SK-N-SH (cell line): ENCODE data around the gene LACTBL1.
"Not testable (repeated sequence)": the region's sequence is repeated elsewhere in the genome, so short reads cannot be mapped to it uniquely, and the experiment has no call there.

ENCODE experiments used
- ELF1 ChIP-seq: IDR thresholded peaks from 2 replicates; pipeline ENCODE4 v1.4.0; 2012
- FOXJ3 ChIP-seq: sonication (generic); formaldehyde crosslinking; IDR thresholded peaks from 2 replicates; pipeline ENCODE4 v1.5.1; 2020; ENCODE audit warnings: mild to moderate bottlenecking, missing genetic modification reagents
- NFIC ChIP-seq: IDR thresholded peaks from 2 replicates; pipeline ENCODE4 v1.4.0; 2012; ENCODE audit warnings: borderline replicate concordance
- RAD21 ChIP-seq: IDR thresholded peaks from 2 replicates; pipeline ENCODE4 v1.6.1; 2012; ENCODE audit warnings: mild to moderate bottlenecking, low read length
- SIN3A ChIP-seq: IDR thresholded peaks from 2 replicates; pipeline ENCODE4 v1.6.1; 2012; ENCODE audit warnings: low read depth, mild to moderate bottlenecking, low read length, moderate library complexity, borderline replicate concordance
- TF ChIP-seq, protein P1 (sequence below): fragments of 200-600 bp; sonication (generic); IDR thresholded peaks from 2 replicates; pipeline ENCODE4 v1.6.1; 2017; ENCODE audit warnings: antibody characterized with exemption, mild to moderate bottlenecking, moderate library complexity
- TF ChIP-seq, protein P2 (sequence below): IDR thresholded peaks from 2 replicates; pipeline ENCODE4 v1.4.0; 2012; ENCODE audit warnings: low read depth
- TF ChIP-seq, protein P3 (sequence below): fragments of 150-350 bp; IDR thresholded peaks from 2 replicates; pipeline ENCODE4 v1.6.1; 2017; ENCODE audit warnings: antibody characterized with exemption, low read length, low read depth, borderline replicate concordance

DNA sequence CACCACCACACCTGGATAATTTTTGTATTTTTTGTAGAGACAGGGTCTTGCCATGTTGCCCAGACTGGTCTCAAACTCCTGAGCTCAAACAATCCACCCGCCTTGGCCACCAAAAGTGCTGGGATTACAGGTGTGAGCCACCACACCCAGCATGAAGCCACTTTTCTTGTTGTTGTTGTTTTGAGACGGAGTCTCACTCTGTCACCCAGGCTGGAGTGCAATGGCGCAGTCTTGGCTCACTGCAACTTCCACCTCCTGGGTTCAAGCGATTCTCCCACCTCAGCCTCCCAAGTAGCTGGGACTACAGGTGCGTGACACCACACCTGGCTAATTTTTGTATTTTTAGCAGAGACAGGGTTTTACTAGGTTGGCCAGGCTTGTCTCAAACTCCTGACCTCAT, 27.5 kb downstream of the LACTBL1 start:
- TF ChIP-seq ELF1; NFIC; FOXJ3 (CRISPR knock-in tag); SIN3A; RAD21: not testable (repeated sequence)
- TF ChIP-seq, protein P1, sequence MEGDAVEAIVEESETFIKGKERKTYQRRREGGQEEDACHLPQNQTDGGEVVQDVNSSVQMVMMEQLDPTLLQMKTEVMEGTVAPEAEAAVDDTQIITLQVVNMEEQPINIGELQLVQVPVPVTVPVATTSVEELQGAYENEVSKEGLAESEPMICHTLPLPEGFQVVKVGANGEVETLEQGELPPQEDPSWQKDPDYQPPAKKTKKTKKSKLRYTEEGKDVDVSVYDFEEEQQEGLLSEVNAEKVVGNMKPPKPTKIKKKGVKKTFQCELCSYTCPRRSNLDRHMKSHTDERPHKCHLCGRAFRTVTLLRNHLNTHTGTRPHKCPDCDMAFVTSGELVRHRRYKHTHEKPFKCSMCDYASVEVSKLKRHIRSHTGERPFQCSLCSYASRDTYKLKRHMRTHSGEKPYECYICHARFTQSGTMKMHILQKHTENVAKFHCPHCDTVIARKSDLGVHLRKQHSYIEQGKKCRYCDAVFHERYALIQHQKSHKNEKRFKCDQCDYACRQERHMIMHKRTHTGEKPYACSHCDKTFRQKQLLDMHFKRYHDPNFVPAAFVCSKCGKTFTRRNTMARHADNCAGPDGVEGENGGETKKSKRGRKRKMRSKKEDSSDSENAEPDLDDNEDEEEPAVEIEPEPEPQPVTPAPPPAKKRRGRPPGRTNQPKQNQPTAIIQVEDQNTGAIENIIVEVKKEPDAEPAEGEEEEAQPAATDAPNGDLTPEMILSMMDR = not testable (repeated sequence)
- TF ChIP-seq, protein P2, sequence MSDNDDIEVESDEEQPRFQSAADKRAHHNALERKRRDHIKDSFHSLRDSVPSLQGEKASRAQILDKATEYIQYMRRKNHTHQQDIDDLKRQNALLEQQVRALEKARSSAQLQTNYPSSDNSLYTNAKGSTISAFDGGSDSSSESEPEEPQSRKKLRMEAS = not testable (repeated sequence)
- TF ChIP-seq, protein P3, sequence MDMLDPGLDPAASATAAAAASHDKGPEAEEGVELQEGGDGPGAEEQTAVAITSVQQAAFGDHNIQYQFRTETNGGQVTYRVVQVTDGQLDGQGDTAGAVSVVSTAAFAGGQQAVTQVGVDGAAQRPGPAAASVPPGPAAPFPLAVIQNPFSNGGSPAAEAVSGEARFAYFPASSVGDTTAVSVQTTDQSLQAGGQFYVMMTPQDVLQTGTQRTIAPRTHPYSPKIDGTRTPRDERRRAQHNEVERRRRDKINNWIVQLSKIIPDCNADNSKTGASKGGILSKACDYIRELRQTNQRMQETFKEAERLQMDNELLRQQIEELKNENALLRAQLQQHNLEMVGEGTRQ = not testable (repeated sequence)
